ENCODE measurements around the gene ARHGEF18.

The ARHGEF18 gene

DNA sequence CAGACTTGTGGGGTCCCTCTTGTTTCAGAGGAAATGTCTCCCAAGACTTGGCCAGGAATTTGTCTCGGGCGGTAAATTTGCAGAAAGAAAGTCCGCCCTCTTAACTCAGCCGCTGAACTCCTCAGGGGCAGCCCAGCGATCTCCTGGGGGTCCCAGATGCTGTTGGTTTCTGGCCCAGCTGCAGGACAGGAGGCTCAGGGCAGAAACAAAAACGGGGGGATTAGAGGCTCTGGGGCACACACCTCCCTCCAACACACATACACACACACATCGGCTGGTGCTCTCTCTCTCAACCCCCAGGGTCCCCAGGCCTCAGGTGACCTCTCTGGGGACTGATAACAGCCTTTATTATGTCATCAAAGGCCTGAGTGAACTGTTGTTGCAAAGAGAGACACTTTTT lies 7.1 kb downstream of the ARHGEF18 start:
- ATAC-seq (ENCODE audit: insufficient read depth, low read depth), result no peak
- peaks cover 4% of the 10 kb centered on the region for H3K9me3 ChIP-seq (ENCODE audit: insufficient read depth, low read length, severe bottlenecking)
- H3K36me3 ChIP-seq (ENCODE audit: insufficient read depth, low read length), result peaks cover 10% of the 10 kb centered on the region
- no peaks in the 10 kb centered on the region for H3K27me3 ChIP-seq (ENCODE audit: insufficient read depth, low read length, poor library complexity)
- no peak overlapping the region for H3K4me2 ChIP-seq (ENCODE audit: insufficient read depth, low read length)
- no peak overlapping the region for H3K4me3 ChIP-seq (ENCODE audit: low read depth in 1 of 2, low read length in 2 of 2)
- H3K9ac ChIP-seq (ENCODE audit: low read depth, low read length), result no peak overlapping the region
- TF ChIP-seq, protein P1, sequence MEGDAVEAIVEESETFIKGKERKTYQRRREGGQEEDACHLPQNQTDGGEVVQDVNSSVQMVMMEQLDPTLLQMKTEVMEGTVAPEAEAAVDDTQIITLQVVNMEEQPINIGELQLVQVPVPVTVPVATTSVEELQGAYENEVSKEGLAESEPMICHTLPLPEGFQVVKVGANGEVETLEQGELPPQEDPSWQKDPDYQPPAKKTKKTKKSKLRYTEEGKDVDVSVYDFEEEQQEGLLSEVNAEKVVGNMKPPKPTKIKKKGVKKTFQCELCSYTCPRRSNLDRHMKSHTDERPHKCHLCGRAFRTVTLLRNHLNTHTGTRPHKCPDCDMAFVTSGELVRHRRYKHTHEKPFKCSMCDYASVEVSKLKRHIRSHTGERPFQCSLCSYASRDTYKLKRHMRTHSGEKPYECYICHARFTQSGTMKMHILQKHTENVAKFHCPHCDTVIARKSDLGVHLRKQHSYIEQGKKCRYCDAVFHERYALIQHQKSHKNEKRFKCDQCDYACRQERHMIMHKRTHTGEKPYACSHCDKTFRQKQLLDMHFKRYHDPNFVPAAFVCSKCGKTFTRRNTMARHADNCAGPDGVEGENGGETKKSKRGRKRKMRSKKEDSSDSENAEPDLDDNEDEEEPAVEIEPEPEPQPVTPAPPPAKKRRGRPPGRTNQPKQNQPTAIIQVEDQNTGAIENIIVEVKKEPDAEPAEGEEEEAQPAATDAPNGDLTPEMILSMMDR (IDR thresholded peaks at IDR 0.05; ENCODE audit: borderline replicate concordance, extremely low read depth, low read length, poor library complexity, severe bottlenecking), result no peak
- no peak for TF ChIP-seq EZH2 (IDR thresholded peaks at IDR 0.05; ENCODE audit: borderline replicate concordance, low read depth, low read length, severe bottlenecking)
- peaks cover 3% of the 10 kb centered on the region for H3K4me1 ChIP-seq (ENCODE audit: insufficient read depth, low read length)
- no peak overlapping the region for H2AFZ ChIP-seq (ENCODE audit: low read depth, low read length)
- H4K20me1 ChIP-seq (ENCODE audit: insufficient read depth, low read length), result no peaks in the 10 kb centered on the region
- no peak for DNase-seq
- H3K79me2 ChIP-seq (ENCODE audit: insufficient read depth, low read length), result peaks cover 2% of the 10 kb centered on the region; the same call in 1 of the 2 replicates
- no peak overlapping the region for H3K27ac ChIP-seq (ENCODE audit: low read length)

DNA sequence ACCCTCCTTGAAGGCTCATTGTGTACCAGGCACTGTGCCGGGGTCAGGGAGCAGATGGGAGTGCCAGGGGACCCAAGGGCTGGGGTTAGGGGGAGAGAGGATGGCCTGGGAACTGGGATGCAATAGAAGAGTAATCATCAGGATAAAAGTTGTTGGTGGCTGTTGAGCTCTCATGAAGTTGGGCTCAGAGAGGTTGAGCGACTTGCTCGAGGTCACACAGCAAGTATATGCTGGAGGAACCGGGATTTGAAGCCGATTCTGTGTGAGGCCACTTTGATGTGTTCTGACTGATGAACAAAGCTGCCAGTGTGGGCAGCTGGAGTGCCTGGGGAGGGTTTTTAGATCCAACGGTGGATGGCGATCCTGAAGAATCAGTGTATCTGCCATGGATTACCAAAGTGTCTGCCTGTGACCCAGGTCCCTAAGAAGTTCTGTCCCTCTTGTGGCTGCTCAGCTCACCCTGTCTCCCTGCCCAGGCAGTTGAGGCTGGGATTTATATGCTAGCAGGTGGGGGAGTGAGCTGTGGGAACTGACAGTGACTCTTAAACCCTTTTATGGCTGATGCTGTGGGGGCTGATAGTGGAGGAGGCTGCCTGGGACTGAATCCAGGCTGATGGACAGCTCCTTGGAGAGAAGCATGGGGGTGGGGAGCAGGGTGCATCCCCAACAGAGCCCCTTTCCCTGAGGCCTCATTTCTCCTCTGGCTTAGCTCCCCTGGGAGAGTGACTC lies 8.3 kb downstream of the ARHGEF18 start:
- H3K79me2 ChIP-seq (ENCODE audit: insufficient read depth, low read length), result no peaks in the 10 kb centered on the region; the same call in 1 of the 2 replicates
- TF ChIP-seq EZH2 (IDR thresholded peaks at IDR 0.05; ENCODE audit: borderline replicate concordance, low read depth, low read length, severe bottlenecking), result no peak
- TF ChIP-seq, protein P1 (IDR thresholded peaks at IDR 0.05; ENCODE audit: borderline replicate concordance, extremely low read depth, low read length, poor library complexity, severe bottlenecking), result no peak
- DNase-seq (no peak), ATAC-seq (ENCODE audit: insufficient read depth, low read depth) (no peak)
- H3K36me3 ChIP-seq (ENCODE audit: insufficient read depth, low read length), result peaks cover 8% of the 10 kb centered on the region
- no peak overlapping the region for H3K27ac ChIP-seq (ENCODE audit: low read length)
- no peaks in the 10 kb centered on the region for H3K4me1 ChIP-seq (ENCODE audit: insufficient read depth, low read length)
- no peaks in the 10 kb centered on the region for H3K27me3 ChIP-seq (ENCODE audit: insufficient read depth, low read length, poor library complexity)
- H3K4me3 ChIP-seq (ENCODE audit: low read depth in 1 of 2, low read length in 2 of 2), result no peak overlapping the region
- no peak overlapping the region for H2AFZ ChIP-seq (ENCODE audit: low read depth, low read length)
- H3K9ac ChIP-seq (ENCODE audit: low read depth, low read length), result no peak overlapping the region
- H3K9me3 ChIP-seq (ENCODE audit: insufficient read depth, low read length, severe bottlenecking), result peaks cover 3% of the 10 kb centered on the region
- H4K20me1 ChIP-seq (ENCODE audit: insufficient read depth, low read length), result no peaks in the 10 kb centered on the region
- no peak overlapping the region for H3K4me2 ChIP-seq (ENCODE audit: insufficient read depth, low read length)

DNA sequence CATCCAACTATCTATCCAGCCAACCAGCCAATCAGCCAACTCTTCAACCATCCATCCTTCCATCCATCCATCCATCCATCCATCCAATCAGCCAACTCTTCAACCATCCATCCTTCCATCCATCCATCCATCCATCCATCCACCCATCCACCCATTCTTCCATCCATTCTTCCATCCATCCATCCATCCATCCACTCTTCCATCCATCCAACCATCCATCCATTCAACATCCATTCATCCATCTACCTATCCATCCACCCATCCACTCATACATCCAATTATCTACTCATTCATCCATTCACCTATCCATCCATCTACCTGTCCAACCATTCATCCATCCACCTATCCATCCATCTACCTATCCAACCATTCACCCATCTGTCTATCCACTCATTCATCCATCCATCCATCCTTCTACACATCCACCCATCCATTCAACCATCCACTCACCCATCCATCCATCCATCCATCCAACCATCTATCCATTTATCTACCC lies 9.4 kb downstream of the ARHGEF18 start:
- no peak overlapping the region for H3K27ac ChIP-seq (ENCODE audit: low read length)
- H3K9me3 ChIP-seq (ENCODE audit: insufficient read depth, low read length, severe bottlenecking), result no peaks in the 10 kb centered on the region
- no peak overlapping the region for H3K4me3 ChIP-seq (ENCODE audit: low read depth in 1 of 2, low read length in 2 of 2)
- no peak for TF ChIP-seq EZH2 (IDR thresholded peaks at IDR 0.05; ENCODE audit: borderline replicate concordance, low read depth, low read length, severe bottlenecking)
- TF ChIP-seq, protein P1 (IDR thresholded peaks at IDR 0.05; ENCODE audit: borderline replicate concordance, extremely low read depth, low read length, poor library complexity, severe bottlenecking), result no peak
- DNase-seq (no peak), ATAC-seq (ENCODE audit: insufficient read depth, low read depth) (no peak)
- H3K4me2 ChIP-seq (ENCODE audit: insufficient read depth, low read length), result no peak overlapping the region
- no peak overlapping the region for H3K9ac ChIP-seq (ENCODE audit: low read depth, low read length)
- no peaks in the 10 kb centered on the region for H3K27me3 ChIP-seq (ENCODE audit: insufficient read depth, low read length, poor library complexity)
- H3K4me1 ChIP-seq (ENCODE audit: insufficient read depth, low read length), result no peaks in the 10 kb centered on the region
- no peak overlapping the region for H2AFZ ChIP-seq (ENCODE audit: low read depth, low read length)
- no peaks in the 10 kb centered on the region for H4K20me1 ChIP-seq (ENCODE audit: insufficient read depth, low read length)
- no peaks in the 10 kb centered on the region for H3K79me2 ChIP-seq (ENCODE audit: insufficient read depth, low read length)
- H3K36me3 ChIP-seq (ENCODE audit: insufficient read depth, low read length), result peaks cover 6% of the 10 kb centered on the region; the same call in 1 of the 2 replicates

All from DND-41 (cell line).